ENCODE results near the gene NLE1. TPM values are rescaled to one million over a fixed set of nuclear protein-coding genes. Genes with fewer than 3 reads are reported as not detected.
A peak's percentile ranks its signal among the peaks of the same experiment; 100 is the strongest.

NLE1 gene
- total RNA-seq, 1 donor from 2014 or later: 23.8 TPM

- peaks cover 46% of the 10 kb centered on the region for H3K4me1 Mint-ChIP-seq
- TF ChIP-seq CTCF (IDR thresholded peaks at IDR 0.05; ENCODE audit: unreplicated experiment): no peak
- no peaks in the 10 kb centered on the region for H3K9me3 Mint-ChIP-seq
- H3K27me3 Mint-ChIP-seq (ENCODE audit: low read depth): no peaks in the 10 kb centered on the region
- H3K27ac Mint-ChIP-seq: no peak overlapping the region
- no peak for DNase-seq (ENCODE audit: low spot score in 2 of 2, unreplicated experiment in 2 of 2)
- H3K36me3 Mint-ChIP-seq: no peaks in the 10 kb centered on the region
- no peak overlapping the region for H3K4me3 Mint-ChIP-seq
These were observed 55.9 kb downstream of the NLE1 start for GRCh38 chr17:35086164-35086563.

GRCh38 chr17:35084987-35085386, 57.1 kb downstream of the NLE1 start:
- H3K27me3 Mint-ChIP-seq (ENCODE audit: low read depth): no peaks in the 10 kb centered on the region
- TF ChIP-seq CTCF (IDR thresholded peaks at IDR 0.05; ENCODE audit: unreplicated experiment): no peak
- peaks cover 46% of the 10 kb centered on the region for H3K4me1 Mint-ChIP-seq
- DNase-seq (ENCODE audit: low spot score in 2 of 2, unreplicated experiment in 2 of 2): no peak
- H3K9me3 Mint-ChIP-seq: no peaks in the 10 kb centered on the region
- H3K4me3 Mint-ChIP-seq: no peak overlapping the region
- H3K27ac Mint-ChIP-seq: peak overlapping the region; percentile 9
- H3K36me3 Mint-ChIP-seq: no peaks in the 10 kb centered on the region

GRCh38 chr17:35083071-35083470, 59.0 kb downstream of the NLE1 start:
- no peak overlapping the region for H3K27ac Mint-ChIP-seq
- H3K9me3 Mint-ChIP-seq: no peaks in the 10 kb centered on the region
- H3K27me3 Mint-ChIP-seq (ENCODE audit: low read depth): no peaks in the 10 kb centered on the region
- no peak overlapping the region for H3K4me3 Mint-ChIP-seq
- H3K36me3 Mint-ChIP-seq: no peaks in the 10 kb centered on the region
- DNase-seq (ENCODE audit: low spot score in 2 of 2, unreplicated experiment in 2 of 2): no peak
- TF ChIP-seq CTCF (IDR thresholded peaks at IDR 0.05; ENCODE audit: unreplicated experiment): no peak
- peaks cover 40% of the 10 kb centered on the region for H3K4me1 Mint-ChIP-seq

GRCh38 chr17:35082073-35082657, 59.9 kb downstream of the NLE1 start:
- no peak for TF ChIP-seq CTCF (IDR thresholded peaks at IDR 0.05; ENCODE audit: unreplicated experiment)
- no peak overlapping the region for H3K27ac Mint-ChIP-seq
- no peak overlapping the region for H3K4me3 Mint-ChIP-seq
- H3K4me1 Mint-ChIP-seq: peaks cover 31% of the 10 kb centered on the region
- no peaks in the 10 kb centered on the region for H3K27me3 Mint-ChIP-seq (ENCODE audit: low read depth)
- H3K36me3 Mint-ChIP-seq: no peaks in the 10 kb centered on the region
- DNase-seq (ENCODE audit: low spot score in 2 of 2, unreplicated experiment in 2 of 2): no peak
- H3K9me3 Mint-ChIP-seq: no peaks in the 10 kb centered on the region

GRCh38 chr17:35081638-35082037, 60.5 kb downstream of the NLE1 start:
- Mint-ChIP-seq H3K9me3 (no peaks in the 10 kb centered on the region), H3K27ac (no peak overlapping the region), H3K4me3 (no peak overlapping the region), H3K4me1 (peaks cover 27% of the 10 kb centered on the region), H3K36me3 (no peaks in the 10 kb centered on the region), H3K27me3 (ENCODE audit: low read depth) (no peaks in the 10 kb centered on the region)
- no peak for TF ChIP-seq CTCF (IDR thresholded peaks at IDR 0.05; ENCODE audit: unreplicated experiment)
- DNase-seq (ENCODE audit: low spot score in 2 of 2, unreplicated experiment in 2 of 2): no peak

- Mint-ChIP-seq H3K27ac (no peak overlapping the region), H3K4me1 (peaks cover 20% of the 10 kb centered on the region), H3K9me3 (no peaks in the 10 kb centered on the region)
These were observed 61.6 kb downstream of the NLE1 start for GRCh38 chr17:35080536-35080935.

More at GRCh38 chr17:35080536-35080935, 61.6 kb downstream of the NLE1 start:
- DNase-seq (ENCODE audit: low spot score in 2 of 2, unreplicated experiment in 2 of 2): no peak
- TF ChIP-seq CTCF (IDR thresholded peaks at IDR 0.05; ENCODE audit: unreplicated experiment): no peak
- Mint-ChIP-seq H3K27me3 (ENCODE audit: low read depth) (no peaks in the 10 kb centered on the region), H3K36me3 (no peaks in the 10 kb centered on the region), H3K4me3 (no peak overlapping the region)
